SK-N-SH (cell line): ENCODE data around the gene KRTAP2-4. TPM values are rescaled to one million over a fixed set of nuclear protein-coding genes. Genes with fewer than 3 reads are reported as not detected.
"Not testable (repeated sequence)": the region's sequence is repeated elsewhere in the genome, so short reads cannot be mapped to it uniquely, and the experiment has no call there.

Source experiments
- CTCF ChIA-PET: fragments of 300-600, 350-600 bp; formaldehyde crosslinking; extraction: SDS; loops from one replicate; lab custom pipeline; 2021; lab: Yijun Ruan, JAX
- POLR2A ChIA-PET: fragments of 350-600 bp; sonication (Branson Sonifier 250); formaldehyde crosslinking; extraction: SDS; loops from one replicate; lab custom pipeline; 2020; ENCODE audit warnings: antibody characterized with exemption, inconsistent platforms; lab: Yijun Ruan, JAX
- DNase-seq: peaks from one replicate; pipeline ENCODE4 v3.0.0; 2012
- H2AFZ ChIP-seq: fragments of 200-600 bp; sonication (generic); 2 replicates; pipeline ENCODE4 v1.8.1; 2016; ENCODE audit warnings: antibody characterized with exemption, mild to moderate bottlenecking, low read depth
- H3F3A ChIP-seq: fragments of 200-600 bp; sonication (generic); replicated peaks from 2 replicates; pipeline ENCODE3; 2016; ENCODE audit warnings: antibody characterized with exemption, mild to moderate bottlenecking; ENCODE audit not compliant: insufficient read depth
- H3K27ac ChIP-seq, 2 experiments: fragments of 200-500 bp in 1 of 2; fragments of 200-600 bp in 1 of 2; sonication (Bioruptor generic) in 1 of 2; sonication (generic), shearing (Covaris generic) in 1 of 2; 2 replicates each; pipeline versions ENCODE4 v1.5.1 to v1.6.1; 2014 to 2016; ENCODE audit warnings: low read depth in 2 of 2, inconsistent platforms in 1 of 2, low read length in 1 of 2, mild to moderate bottlenecking in 1 of 2, mixed read lengths in 1 of 2
- H3K27me3 ChIP-seq: fragments of 200-600 bp; sonication (generic), shearing (Covaris generic); 2 replicates; pipeline ENCODE4 v1.6.1; 2016; ENCODE audit warnings: mixed run types; ENCODE audit not compliant: insufficient read depth
- H3K36me3 ChIP-seq, 2 experiments: fragments of 200-500 bp in 1 of 2; fragments of 200-600 bp in 1 of 2; sonication (Bioruptor generic) in 1 of 2; sonication (generic) in 1 of 2; replicated peaks in 1 of 2; 2 replicates each; pipeline versions ENCODE3 to v1.5.1; 2014 to 2016; ENCODE audit warnings: low read length in 1 of 2, mild to moderate bottlenecking in 1 of 2; ENCODE audit not compliant: insufficient read depth in 2 of 2, control insufficient read depth in 1 of 2
- H3K4me1 ChIP-seq, 2 experiments: fragments of 200-500 bp in 1 of 2; fragments of 200-600 bp in 1 of 2; sonication (Bioruptor generic) in 1 of 2; sonication (generic), shearing (Covaris generic) in 1 of 2; 2 replicates each; pipeline versions ENCODE4 v1.5.1 to v1.6.1; 2014 to 2016; ENCODE audit warnings: low read depth in 1 of 2, low read length in 1 of 2, mixed run types in 1 of 2; ENCODE audit not compliant: insufficient read depth in 2 of 2, control insufficient read depth in 1 of 2
- H3K4me2 ChIP-seq: fragments of 200-600 bp; sonication (generic), shearing (Covaris generic); 2 replicates; pipeline ENCODE4 v1.6.1; 2017; ENCODE audit warnings: mixed run types
- H3K4me3 ChIP-seq, 2 experiments: fragments of 200-500 bp in 1 of 2; fragments of 200-600 bp in 1 of 2; sonication (Bioruptor generic) in 1 of 2; sonication (generic), shearing (Covaris generic) in 1 of 2; 2 replicates each; pipeline versions ENCODE4 v1.5.1 to v1.8.1; 2014 to 2016; ENCODE audit warnings: low read depth in 2 of 2, inconsistent platforms in 1 of 2, low read length in 1 of 2, mild to moderate bottlenecking in 1 of 2, mixed read lengths in 1 of 2, moderate library complexity in 1 of 2
- H3K79me2 ChIP-seq: fragments of 200-600 bp; sonication (generic); 2 replicates; pipeline ENCODE4 v1.8.1; 2017; ENCODE audit warnings: mild to moderate bottlenecking; ENCODE audit not compliant: insufficient read depth
- H3K9ac ChIP-seq: fragments of 200-600 bp; sonication (generic); 2 replicates; pipeline ENCODE4 v1.6.1; 2017; ENCODE audit warnings: mixed run types
- H3K9me2 ChIP-seq: fragments of 200-600 bp; sonication (generic); 2 replicates; pipeline ENCODE4 v1.6.1; 2017; ENCODE audit warnings: mixed run types
- H3K9me3 ChIP-seq: fragments of 200-600 bp; sonication (generic); 2 replicates; pipeline ENCODE4 v1.6.1; 2017; ENCODE audit warnings: mixed run types, mild to moderate bottlenecking, moderate library complexity
- H4K20me1 ChIP-seq: fragments of 200-600 bp; sonication (generic); 2 replicates; pipeline ENCODE4 v1.6.1; 2017; ENCODE audit warnings: mild to moderate bottlenecking, mixed run types; ENCODE audit not compliant: insufficient read depth
- FOXM1 ChIP-seq: IDR thresholded peaks from 2 replicates; pipeline ENCODE4 v1.4.0; 2012; ENCODE audit warnings: low read depth, mild to moderate bottlenecking
- MEF2A ChIP-seq: IDR thresholded peaks from 2 replicates; pipeline ENCODE4 v1.4.0; 2012; ENCODE audit warnings: low read depth, borderline replicate concordance
- SMC3 ChIP-seq: IDR thresholded peaks from 2 replicates; pipeline ENCODE4 v1.6.1; 2012; ENCODE audit warnings: low read depth, low read length, improper control_type of control experiment
- WGBS: methylation state at CpG from one replicate; pipeline ENCODE4 v1.1.6; 2017; ENCODE audit warnings: low lambda C conversion rate; 5-methylcytosine and 5-hydroxymethylcytosine counted together
- polyA plus RNA-seq, 3 experiments: library from polyadenylated mRNA; depleted of rRNA; stranded (reverse); fragments of >200 nt; gene quantifications; 2 replicates each; pipeline ENCODE4 v1.2.3, GENCODE V29; 2012
- TF ChIP-seq, protein P1 (sequence below): fragments of 200-600 bp; sonication (generic); IDR thresholded peaks from 2 replicates; pipeline ENCODE4 v1.6.1; 2017; ENCODE audit warnings: antibody characterized with exemption, mild to moderate bottlenecking, moderate library complexity

Gene KRTAP2-4
- polyA plus RNA-seq, 1 of the 3 experiments (the other 2 are of a cell fraction): not detected

DNA sequence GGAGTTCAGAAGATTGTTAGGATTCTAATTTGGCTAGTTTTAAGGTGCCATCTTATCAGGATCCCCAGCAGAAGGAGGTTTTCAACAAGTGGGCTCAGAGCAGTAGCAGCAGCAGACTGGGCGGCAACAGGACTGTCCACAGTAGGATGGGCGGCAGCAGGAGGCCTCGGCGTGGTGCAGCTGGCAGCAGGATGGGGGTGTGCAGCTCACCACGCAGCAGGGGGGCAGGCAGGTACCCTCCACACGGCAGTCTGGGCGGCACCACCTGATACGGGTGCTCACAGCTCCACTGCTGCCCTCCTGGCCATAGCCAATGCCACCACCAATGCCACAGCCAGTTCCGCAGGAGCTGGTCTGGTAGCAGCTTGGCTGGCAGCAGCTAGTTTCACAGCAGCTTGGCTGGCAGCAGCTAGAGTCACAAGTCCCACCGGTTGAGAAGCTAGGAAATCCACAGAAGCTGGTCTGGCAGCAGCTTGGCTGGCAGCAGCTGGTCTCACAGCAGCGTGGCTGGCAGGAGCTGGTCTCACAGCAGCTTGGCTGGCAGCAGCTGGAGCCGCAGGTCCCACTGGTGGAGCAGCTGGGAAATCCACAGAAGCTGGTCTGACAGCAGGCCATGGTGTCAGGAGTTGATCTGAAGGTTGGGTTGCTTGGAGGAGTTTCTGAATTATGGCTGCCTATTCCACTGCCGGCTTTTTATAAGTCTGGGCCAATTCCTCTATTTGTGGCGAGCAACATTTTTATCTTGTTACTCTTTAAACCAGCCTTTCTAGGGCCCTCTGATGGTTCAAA lies 24.7 kb downstream of the KRTAP2-4 start, which contains the start of gene KRTAP1-1:
Gene KRTAP1-1 (minus strand): TSS at position 668 of the 789 bp plus-strand sequence. CDS start 53 bp downstream, at position 615.
- H3K36me3 ChIP-seq, H3F3A ChIP-seq, H3K4me2 ChIP-seq, H3K9ac ChIP-seq, H3K27ac ChIP-seq, POLR2A ChIA-PET, H4K20me1 ChIP-seq, DNase-seq, H3K9me3 ChIP-seq, H3K27me3 ChIP-seq, H3K79me2 ChIP-seq, H3K4me1 ChIP-seq, H3K4me3 ChIP-seq, H3K9me2 ChIP-seq, H2AFZ ChIP-seq: not testable (repeated sequence)
- CTCF ChIA-PET: interaction anchor here (0.6 to 1.2 kb wide), 2 partner anchors 52 to 508 kb away, joined by 3 read pairs; no protein-coding TSS in a partner anchor
- TF ChIP-seq, protein P1, sequence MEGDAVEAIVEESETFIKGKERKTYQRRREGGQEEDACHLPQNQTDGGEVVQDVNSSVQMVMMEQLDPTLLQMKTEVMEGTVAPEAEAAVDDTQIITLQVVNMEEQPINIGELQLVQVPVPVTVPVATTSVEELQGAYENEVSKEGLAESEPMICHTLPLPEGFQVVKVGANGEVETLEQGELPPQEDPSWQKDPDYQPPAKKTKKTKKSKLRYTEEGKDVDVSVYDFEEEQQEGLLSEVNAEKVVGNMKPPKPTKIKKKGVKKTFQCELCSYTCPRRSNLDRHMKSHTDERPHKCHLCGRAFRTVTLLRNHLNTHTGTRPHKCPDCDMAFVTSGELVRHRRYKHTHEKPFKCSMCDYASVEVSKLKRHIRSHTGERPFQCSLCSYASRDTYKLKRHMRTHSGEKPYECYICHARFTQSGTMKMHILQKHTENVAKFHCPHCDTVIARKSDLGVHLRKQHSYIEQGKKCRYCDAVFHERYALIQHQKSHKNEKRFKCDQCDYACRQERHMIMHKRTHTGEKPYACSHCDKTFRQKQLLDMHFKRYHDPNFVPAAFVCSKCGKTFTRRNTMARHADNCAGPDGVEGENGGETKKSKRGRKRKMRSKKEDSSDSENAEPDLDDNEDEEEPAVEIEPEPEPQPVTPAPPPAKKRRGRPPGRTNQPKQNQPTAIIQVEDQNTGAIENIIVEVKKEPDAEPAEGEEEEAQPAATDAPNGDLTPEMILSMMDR: peak; percentile 26; the same call in 1 of the 2 replicates
- 15% methylated on average over 11 of the region's 14 CpGs for WGBS

GRCh38 chr17:41037853-41038350 lies 27.8 kb downstream of the KRTAP2-4 start:
- Histone ChIP-seq H3K36me3 (no peaks in the 10 kb centered on the region), H3K27ac (no peak overlapping the region), H3K9ac (no peak overlapping the region), H3K9me3 (no peaks in the 10 kb centered on the region), H2AFZ (no peak overlapping the region), H3K4me2 (no peak overlapping the region), H3K9me2 (no peaks in the 10 kb centered on the region), H3F3A (no peaks in the 10 kb centered on the region), H3K27me3 (peaks cover 11% of the 10 kb centered on the region; the same call in 1 of the 2 replicates), H3K4me1 (no peaks in the 10 kb centered on the region), H3K79me2 (no peaks in the 10 kb centered on the region), H3K4me3 (no peak overlapping the region), H4K20me1 (no peaks in the 10 kb centered on the region)
- TF ChIP-seq SMC3 (no peak), MEF2A (no peak), FOXM1 (no peak)
- CTCF ChIA-PET: interaction anchor here (0.8 kb wide), 1 partner anchor 609 kb away, joined by 4 read pairs; no protein-coding TSS in a partner anchor
- WGBS: 10% methylated on average over 2 of the region's 2 CpGs
- POLR2A ChIA-PET: no interaction called here
- no peak for DNase-seq

DNA sequence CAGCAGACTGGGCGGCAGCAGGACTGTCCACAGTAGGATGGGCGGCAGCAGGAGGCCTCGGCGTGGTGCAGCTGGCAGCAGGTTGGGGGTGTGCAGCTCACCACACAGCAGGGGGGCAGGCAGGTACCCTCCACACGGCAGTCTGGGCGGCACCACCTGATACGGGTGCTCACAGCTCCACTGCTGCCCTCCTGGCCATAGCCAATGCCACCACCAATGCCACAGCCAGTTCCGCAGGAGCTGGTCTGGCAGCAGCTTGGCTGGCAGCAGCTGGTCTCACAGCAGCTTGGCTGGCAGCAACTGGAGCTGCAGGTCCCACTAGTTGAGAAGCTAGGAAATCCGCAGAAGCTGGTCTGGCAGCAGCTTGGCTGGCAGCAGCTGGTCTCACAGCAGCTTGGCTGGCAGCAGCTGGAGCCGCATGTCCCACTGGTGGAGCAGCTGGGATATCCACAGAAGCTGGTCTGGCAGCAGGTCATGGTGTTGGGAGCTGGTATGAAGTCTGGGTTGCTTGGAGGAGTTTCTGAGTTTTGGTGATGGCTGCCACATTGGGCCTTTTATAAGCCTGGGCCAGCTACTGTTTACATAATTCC lies 31.2 kb downstream of the KRTAP2-4 start, which contains the start of gene KRTAP1-3:
Gene KRTAP1-3 (minus strand): TSS at position 529 of the 590 bp plus-strand sequence. CDS start 53 bp downstream, at position 476.
- 31% methylated on average over 5 of the region's 10 CpGs for WGBS
- H4K20me1 ChIP-seq: not testable (repeated sequence)

More for the DNA sequence above, 31.2 kb downstream of the KRTAP2-4 start, which contains the start of gene KRTAP1-3:
- H3K9me2 ChIP-seq, H3K9ac ChIP-seq, H2AFZ ChIP-seq, DNase-seq, H3K9me3 ChIP-seq, H3K4me2 ChIP-seq, CTCF ChIA-PET, H3K4me1 ChIP-seq, POLR2A ChIA-PET, H3K36me3 ChIP-seq, H3K27ac ChIP-seq, H3K4me3 ChIP-seq, H3K79me2 ChIP-seq, H3F3A ChIP-seq: not testable (repeated sequence)
- H3K27me3 ChIP-seq: peaks cover 22% of the 10 kb centered on the region
